HepG2 (cell line): ENCODE data around the gene TFEB. TPM values are rescaled to one million over a fixed set of nuclear protein-coding genes. Genes with fewer than 3 reads are reported as not detected.

ENCODE experiments used
- ATAC-seq: fragments of 200-7000 bp; cut with Tn5 transposase; 3 replicates; pipeline ENCODE4 v1.9.1; 2020; ENCODE audit warnings: mild to moderate bottlenecking, moderate library complexity
- BruUV-seq: library from RNA; stranded (reverse); fragments of 400-500 nt; replicated peaks from 2 replicates; lab custom pipeline; 2021; lab: Mats Ljungman, UMichigan
- CTCF ChIA-PET: fragments of 300-600 bp; formaldehyde crosslinking; extraction: SDS; loops from one replicate; lab custom pipeline; 2021; ENCODE audit warnings: low total read pairs, inconsistent platforms, low intra/inter-chr PET ratio; lab: Yijun Ruan, JAX
- POLR2A ChIA-PET: fragments of 350-600 bp; sonication (Branson Sonifier 250); formaldehyde crosslinking; loops from one replicate; lab custom pipeline; 2020; ENCODE audit warnings: antibody characterized with exemption, inconsistent platforms; lab: Yijun Ruan, JAX
- DNase-seq: peaks from one replicate; pipeline ENCODE4 v3.0.0-alpha.2; 2015; ENCODE audit warnings: low spot score
- FAIRE-seq: peaks from 3 replicates; lab custom pipeline; 2011; peaks lifted over from hg19 to GRCh38; lab: Jason Lieb, UNC
- H2AFZ ChIP-seq: one replicate; pipeline ENCODE4 v1.6.1; 2011; ENCODE audit warnings: low read length, inconsistent platforms
- H3K27ac ChIP-seq: fragments of 300-600 bp; 3 replicates; pipeline ENCODE4 v1.8.0; 2011; ENCODE audit warnings: mixed run types, mild to moderate bottlenecking, mixed read lengths, low read length, inconsistent platforms; ENCODE audit not compliant: insufficient read depth; ENCODE audit errors: extremely low read length
- H3K27me3 ChIP-seq, 2 experiments: fragments of 200-600 bp in 1 of 2; 2 replicates in 1 of 2; 3 replicates in 1 of 2; pipeline versions ENCODE4 v1.6.0 to v1.8.0; 2011; ENCODE audit warnings: low read length in 2 of 2, mild to moderate bottlenecking in 2 of 2, moderate library complexity in 2 of 2, inconsistent platforms in 1 of 2; ENCODE audit not compliant: insufficient read depth in 2 of 2, control insufficient read depth in 1 of 2
- H3K36me3 ChIP-seq, 2 experiments: fragments of 200-600 bp in 1 of 2; replicated peaks in 1 of 2; 2 replicates in 1 of 2; 3 replicates in 1 of 2; pipeline versions ENCODE4 v1.5.1 to v1.8.0; 2011; ENCODE audit warnings: low read length in 2 of 2, inconsistent platforms in 1 of 2; ENCODE audit not compliant: insufficient read depth in 2 of 2, control insufficient read depth in 1 of 2
- H3K4me1 ChIP-seq: 2 replicates; pipeline ENCODE4 v1.5.1; 2012; ENCODE audit warnings: low read length, inconsistent platforms; ENCODE audit not compliant: insufficient read depth
- H3K4me2 ChIP-seq: 2 replicates; pipeline ENCODE4 v1.6.0; 2011; ENCODE audit warnings: low read depth, low read length, inconsistent platforms
- H3K4me3 ChIP-seq, 3 experiments: fragments of 200-600 bp in 1 of 3; sonication (generic), shearing (Covaris generic) in 1 of 3; replicated peaks in 1 of 3; 2 replicates each; pipeline ENCODE4 v1.5.1; 2011 to 2016; ENCODE audit warnings: low read length in 3 of 3, inconsistent platforms in 2 of 3, low read depth in 2 of 3, mild to moderate bottlenecking in 2 of 3, control low read depth in 1 of 3, mixed read lengths in 1 of 3; ENCODE audit not compliant: insufficient read depth in 1 of 3
- H3K79me2 ChIP-seq: one replicate; pipeline ENCODE4 v1.6.1; 2011; ENCODE audit warnings: low read length, inconsistent platforms; ENCODE audit not compliant: insufficient read depth
- H3K9ac ChIP-seq: 2 replicates; pipeline ENCODE4 v1.6.0; 2011; ENCODE audit warnings: mild to moderate bottlenecking, low read depth, low read length, inconsistent platforms; ENCODE audit not compliant: insufficient read depth
- H3K9me3 ChIP-seq: 2 replicates; pipeline ENCODE4 v1.5.1; 2012; ENCODE audit warnings: mild to moderate bottlenecking, low read length
- H4K20me1 ChIP-seq: 2 replicates; pipeline ENCODE4 v1.6.0; 2011; ENCODE audit warnings: inconsistent platforms, mild to moderate bottlenecking, low read length, moderate library complexity; ENCODE audit not compliant: insufficient read depth
- MYNN ChIP-seq: sonication (generic); formaldehyde crosslinking; IDR thresholded peaks from 2 replicates; pipeline ENCODE4 v1.4.0; 2020; ENCODE audit warnings: mild to moderate bottlenecking, low read depth, missing genetic modification reagents
- NKX3-1 ChIP-seq: sonication (generic); formaldehyde crosslinking; IDR thresholded peaks from 2 replicates; pipeline ENCODE4 v1.5.0; 2020; ENCODE audit warnings: missing genetic modification reagents
- SOX6 ChIP-seq, 2 experiments: fragments of 450-650 bp in 1 of 2; sonication (generic) in 1 of 2; formaldehyde crosslinking in 1 of 2; IDR thresholded peaks; 2 replicates each; pipeline versions ENCODE4 v1.4.0 to v1.6.1; 2017 to 2020; ENCODE audit warnings: antibody characterized with exemption in 1 of 2, mild to moderate bottlenecking in 1 of 2, missing genetic modification reagents in 1 of 2
- TCF12 ChIP-seq, 2 experiments: fragments of 450-650 bp in 1 of 2; sonication (generic) in 1 of 2; formaldehyde crosslinking in 1 of 2; IDR thresholded peaks; 2 replicates each; pipeline versions ENCODE4 v1.6.1 to v1.8.0; 2017 to 2022; ENCODE audit warnings: antibody characterized with exemption in 1 of 2, mild to moderate bottlenecking in 1 of 2, missing genetic modification reagents in 1 of 2, moderate library complexity in 1 of 2
- ZNF160 ChIP-seq: sonication (generic); formaldehyde crosslinking; IDR thresholded peaks from 2 replicates; pipeline ENCODE4 v1.8.0; 2022; ENCODE audit warnings: mild to moderate bottlenecking, inconsistent platforms, missing genetic modification reagents
- ZNF207 ChIP-seq: fragments of 450-650 bp; IDR thresholded peaks from 2 replicates; pipeline ENCODE4 v1.6.1; 2016; ENCODE audit warnings: antibody characterized with exemption, borderline replicate concordance
- ZNF296 ChIP-seq: sonication (generic); formaldehyde crosslinking; conservative IDR thresholded peaks from 2 replicates; pipeline ENCODE4 v1.5.0; 2020; ENCODE audit warnings: mild to moderate bottlenecking, missing genetic modification reagents
- ZNF33A ChIP-seq: sonication (generic); formaldehyde crosslinking; IDR thresholded peaks from 2 replicates; pipeline ENCODE4 v1.5.1; 2020; ENCODE audit warnings: missing genetic modification reagents, mild to moderate bottlenecking, moderate library complexity, borderline replicate concordance
- WGBS: methylation state at CpG from one replicate; pipeline ENCODE4 v1.1.6; 2017; ENCODE audit warnings: low lambda C conversion rate; 5-methylcytosine and 5-hydroxymethylcytosine counted together
- in situ Hi-C: cut with HindIII; loops from 2 replicates; pipeline ENCODE4 v1.10.0; 2017; ENCODE audit warnings: low pct_unique_long_range_greater_than_20kb; ENCODE audit not compliant: extremely low pct_ligation_motif_present
- intact Hi-C: fragments of 100-400 bp; cut with micrococcal nuclease; formaldehyde crosslinking; loops from one replicate; pipeline ENCODE4 v1.10.0; 2022; ENCODE audit not compliant: unreplicated experiment
- polyA plus RNA-seq, 8 experiments: library from polyadenylated mRNA; depleted of rRNA in 3 of 8; stranded (reverse) in 7 of 8; unstranded in 1 of 8; fragments of >200 nt; fragmentation: Illumina TruSeq in 4 of 8; extraction: Trizol in 4 of 8; gene quantifications; 2 replicates each; pipeline versions ENCODE4 v1.2.1 to v1.2.3, GENCODE V29; 2011 to 2016; ENCODE audit warnings: low read depth in 4 of 8, missing spikeins in 1 of 8, mixed read lengths in 1 of 8; ENCODE audit not compliant: insufficient read depth in 1 of 8
- total RNA-seq, 5 experiments: library from RNA; depleted of rRNA; stranded (reverse); fragments of >200 nt; fragmentation: Illumina TruSeq; extraction: Trizol; gene quantifications; 2 replicates each; pipeline ENCODE4 v1.2.3, GENCODE V29; 2016; ENCODE audit warnings: low read depth in 1 of 5
- TF ChIP-seq, protein P1 (sequence below): sonication (generic); formaldehyde crosslinking; IDR thresholded peaks from 2 replicates; pipeline ENCODE4 v1.8.0; 2022; ENCODE audit warnings: mild to moderate bottlenecking, missing genetic modification reagents; ENCODE audit not compliant: insufficient replicate concordance

The TFEB gene
- total and polyA plus RNA-seq, 2 of the 13 experiments (the other 11 are each of a cell fraction or from before 2014, with no cell fraction given) = 13.3 to 18.7 TPM

DNA sequence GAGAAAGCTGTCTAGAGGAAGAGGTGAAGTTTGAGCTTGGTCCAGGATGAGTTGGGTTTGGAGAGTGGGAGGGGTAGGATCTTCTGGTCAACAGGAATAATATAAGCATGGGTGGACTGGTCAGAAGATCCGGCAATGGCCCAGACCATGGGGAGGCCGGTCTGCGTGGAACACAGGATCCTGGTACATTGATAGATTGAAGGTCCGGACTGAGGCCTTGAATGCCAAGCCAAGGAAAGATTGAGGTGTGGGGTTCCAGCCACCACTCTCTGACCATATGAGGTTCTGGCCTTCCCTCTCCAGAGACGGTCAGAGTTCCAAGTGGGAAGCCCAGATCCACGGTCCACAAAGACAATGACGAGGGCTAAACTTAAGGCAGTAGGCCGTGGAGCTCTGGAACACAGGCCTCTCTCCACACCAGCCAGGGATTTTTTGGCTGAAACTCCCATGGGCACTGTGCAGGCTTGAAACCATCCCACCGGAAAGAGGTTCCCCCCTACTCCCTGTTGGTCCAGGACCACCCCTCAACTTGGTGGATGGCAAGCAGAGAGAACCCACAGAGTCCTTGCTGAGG is 94.0 kb downstream of the TFEB start (continued):
- TF ChIP-seq ZNF33A (CRISPR knock-in tag) (no peak), ZNF160 (CRISPR knock-in tag) (no peak)
- TF ChIP-seq, protein P1, sequence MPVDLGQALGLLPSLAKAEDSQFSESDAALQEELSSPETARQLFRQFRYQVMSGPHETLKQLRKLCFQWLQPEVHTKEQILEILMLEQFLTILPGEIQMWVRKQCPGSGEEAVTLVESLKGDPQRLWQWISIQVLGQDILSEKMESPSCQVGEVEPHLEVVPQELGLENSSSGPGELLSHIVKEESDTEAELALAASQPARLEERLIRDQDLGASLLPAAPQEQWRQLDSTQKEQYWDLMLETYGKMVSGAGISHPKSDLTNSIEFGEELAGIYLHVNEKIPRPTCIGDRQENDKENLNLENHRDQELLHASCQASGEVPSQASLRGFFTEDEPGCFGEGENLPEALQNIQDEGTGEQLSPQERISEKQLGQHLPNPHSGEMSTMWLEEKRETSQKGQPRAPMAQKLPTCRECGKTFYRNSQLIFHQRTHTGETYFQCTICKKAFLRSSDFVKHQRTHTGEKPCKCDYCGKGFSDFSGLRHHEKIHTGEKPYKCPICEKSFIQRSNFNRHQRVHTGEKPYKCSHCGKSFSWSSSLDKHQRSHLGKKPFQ (CRISPR knock-in tag) = no peak
- TF ChIP-seq, all 625 proteins: peak for 0

GRCh38 chr6:41640426-41640825 is 95.0 kb downstream of the TFEB start:
- TF ChIP-seq MYNN (CRISPR knock-in tag) = no peak
- TF ChIP-seq ZNF296 (CRISPR knock-in tag) = no peak
- TF ChIP-seq SOX6 (IDR thresholded peaks at IDR 0.05) = no peak
- no peak for TF ChIP-seq SOX6 (CRISPR knock-in tag; IDR thresholded peaks at IDR 0.05)
- no peak for TF ChIP-seq NKX3-1 (CRISPR knock-in tag)
- TF ChIP-seq TCF12 (IDR thresholded peaks at IDR 0.05) = no peak
- TF ChIP-seq TCF12 (CRISPR knock-in tag; IDR thresholded peaks at IDR 0.05) = no peak
- TF ChIP-seq ZNF207 = no peak
- TF ChIP-seq, all 625 proteins: peak for 0
- DNase-seq (no peak), FAIRE-seq (no peak), ATAC-seq (no peak)
- no peaks in the 10 kb centered on the region for H3K79me2 ChIP-seq
- H3K4me1 ChIP-seq = peaks cover 52% of the 10 kb centered on the region
- H3K36me3 ChIP-seq = no peaks in the 10 kb centered on the region
- H2AFZ ChIP-seq = no peak overlapping the region
- no peaks in the 10 kb centered on the region for H4K20me1 ChIP-seq
- peaks cover 10 to 88% of the 10 kb centered on the region in 2 experiments for H3K27me3 ChIP-seq
- ChIA-PET CTCF (no interaction called here), POLR2A (no interaction called here)
- no peak overlapping the region for H3K4me3 ChIP-seq
- no peaks in the 10 kb centered on the region for H3K9me3 ChIP-seq
- H3K27ac ChIP-seq = no peak overlapping the region
- H3K4me2 ChIP-seq = no peak overlapping the region
- intact Hi-C loops = no loop called here
- H3K9ac ChIP-seq = no peak overlapping the region
- in situ Hi-C loops = no loop called here
- WGBS = 58% methylated on average over 5 of the region's 7 CpGs
- BruUV-seq = no TSS peak
